Neuronal stem cell (in vitro differentiated cells): ENCODE results near the gene CCDC80.
A peak's percentile ranks its signal among the peaks of the same experiment; 100 is the strongest.

Experiments
- DNase-seq: peaks from one replicate; pipeline ENCODE4 v3.0.0-alpha.2; 2013; ENCODE audit warnings: low spot score
- H2AFZ ChIP-seq: one replicate; pipeline ENCODE4 v1.6.1; 2013; ENCODE audit warnings: mild to moderate bottlenecking, low read length, inconsistent platforms
- H2AK5ac ChIP-seq: 2 replicates; pipeline ENCODE4 v1.6.1; 2013; ENCODE audit warnings: low read depth, mild to moderate bottlenecking, inconsistent platforms, low read length, moderate library complexity, mixed read lengths
- H2BK120ac ChIP-seq: 2 replicates; pipeline ENCODE4 v1.6.1; 2013; ENCODE audit warnings: low read depth, mild to moderate bottlenecking, inconsistent platforms, low read length, moderate library complexity, mixed read lengths
- H2BK12ac ChIP-seq: one replicate; pipeline ENCODE4 v1.6.1; 2013; ENCODE audit warnings: low read length, inconsistent platforms
- H2BK15ac ChIP-seq: 2 replicates; pipeline ENCODE4 v1.6.1; 2013; ENCODE audit warnings: mild to moderate bottlenecking, low read length, inconsistent platforms, mixed read lengths
- H2BK5ac ChIP-seq: one replicate; pipeline ENCODE4 v1.6.1; 2013; ENCODE audit warnings: inconsistent platforms, mild to moderate bottlenecking, low read length, moderate library complexity
- H3K14ac ChIP-seq: one replicate; pipeline ENCODE4 v1.6.1; 2013; ENCODE audit warnings: low read length, inconsistent platforms
- H3K18ac ChIP-seq: 2 replicates; pipeline ENCODE4 v1.6.1; 2013; ENCODE audit warnings: low read length, inconsistent platforms
- H3K23ac ChIP-seq: 2 replicates; pipeline ENCODE4 v1.6.1; 2013; ENCODE audit warnings: low read depth, mild to moderate bottlenecking, mixed read lengths, low read length, inconsistent platforms; ENCODE audit not compliant: poor library complexity
- H3K27ac ChIP-seq: replicated peaks from 3 replicates; pipeline ENCODE4 v1.5.1; 2013; ENCODE audit warnings: low read length, inconsistent platforms
- H3K27me3 ChIP-seq, 3 experiments: 2 replicates each; pipeline ENCODE4 v1.6.1; 2013; ENCODE audit warnings: low read length in 3 of 3, mild to moderate bottlenecking in 2 of 3, inconsistent platforms in 1 of 3, low read depth in 1 of 3, mixed read lengths in 1 of 3, moderate library complexity in 1 of 3; ENCODE audit not compliant: control insufficient read depth in 3 of 3, insufficient read depth in 3 of 3
- H3K36me3 ChIP-seq, 2 donors: replicated peaks in 1 of 2; 2 replicates each; pipeline ENCODE4 v1.6.1; 2013; ENCODE audit warnings: low read length in 2 of 2; ENCODE audit not compliant: control insufficient read depth in 2 of 2, insufficient read depth in 2 of 2
- H3K4ac ChIP-seq: 2 replicates; pipeline ENCODE4 v1.6.1; 2013; ENCODE audit warnings: inconsistent platforms, mild to moderate bottlenecking, low read length, moderate library complexity
- H3K4me1 ChIP-seq, 2 donors: 1 replicate in 1 of 2; 2 replicates in 1 of 2; pipeline ENCODE4 v1.6.1; 2013; ENCODE audit warnings: low read length in 2 of 2, low read depth in 1 of 2; ENCODE audit not compliant: control insufficient read depth in 2 of 2, insufficient read depth in 1 of 2
- H3K4me2 ChIP-seq: one replicate; pipeline ENCODE4 v1.6.1; 2013; ENCODE audit warnings: mild to moderate bottlenecking, low read length, inconsistent platforms; ENCODE audit not compliant: insufficient read depth, poor library complexity, severe bottlenecking
- H3K4me3 ChIP-seq, 2 donors: 2 replicates each; pipeline ENCODE4 v1.5.1; 2013; ENCODE audit warnings: low read length in 2 of 2, mild to moderate bottlenecking in 2 of 2, inconsistent platforms in 1 of 2, moderate library complexity in 1 of 2
- H3K79me1 ChIP-seq: one replicate; pipeline ENCODE4 v1.6.1; 2013; ENCODE audit warnings: low read depth, mild to moderate bottlenecking, inconsistent platforms, low read length, moderate library complexity
- H3K9ac ChIP-seq: one replicate; pipeline ENCODE4 v1.6.1; 2013; ENCODE audit warnings: mild to moderate bottlenecking, low read depth, low read length, inconsistent platforms; ENCODE audit not compliant: poor library complexity
- H3K9me3 ChIP-seq, 2 donors: replicated peaks in 1 of 2; 2 replicates each; pipeline versions ENCODE3 to v1.6.1; 2013; ENCODE audit warnings: low read length in 2 of 2, mild to moderate bottlenecking in 2 of 2, inconsistent platforms in 1 of 2, low read depth in 1 of 2, mixed read lengths in 1 of 2, moderate library complexity in 1 of 2; ENCODE audit not compliant: control insufficient read depth in 2 of 2, insufficient read depth in 1 of 2
- H4K8ac ChIP-seq: one replicate; pipeline ENCODE4 v1.6.1; 2013; ENCODE audit warnings: low read depth, mild to moderate bottlenecking, inconsistent platforms, low read length, moderate library complexity
- H4K91ac ChIP-seq: one replicate; pipeline ENCODE4 v1.6.1; 2013; ENCODE audit warnings: low read length, low read depth, mild to moderate bottlenecking, inconsistent platforms; ENCODE audit not compliant: poor library complexity
- WGBS, 2 donors: extraction: QIAGEN DNeasy Blood & Tissue Kit; methylation state at CpG; one replicate each; pipeline ENCODE4 v1.1.7; 2013; ENCODE audit warnings: missing lambda C conversion rate in 2 of 2, mixed read lengths in 1 of 2; ENCODE audit not compliant: insufficient read length in 2 of 2, insufficient replicate concordance in 1 of 2; ENCODE audit errors: extremely low coverage in 2 of 2; 5-methylcytosine and 5-hydroxymethylcytosine counted together

The CCDC80 gene

GRCh38 chr3:112587336-112587735 lies 53.6 kb downstream of the CCDC80 start:
- no peak overlapping the region for H4K8ac ChIP-seq
- no peak overlapping the region for H3K27ac ChIP-seq
- no peak overlapping the region for H3K9ac ChIP-seq
- no peak overlapping the region for H3K4me3 ChIP-seq
- peaks cover 5 to 57% of the 10 kb centered on the region in 2 donors for H3K36me3 ChIP-seq
- H3K18ac ChIP-seq: no peak overlapping the region
- no peak for DNase-seq
- no peak overlapping the region for H2BK5ac ChIP-seq
- H2AFZ ChIP-seq: no peak overlapping the region
- no peak overlapping the region for H2BK12ac ChIP-seq
- H3K4ac ChIP-seq: no peak overlapping the region
- no peak overlapping the region for H3K23ac ChIP-seq
- H3K9me3 ChIP-seq: peaks cover 0 to 7% of the 10 kb centered on the region in 2 donors
- no peak overlapping the region for H3K4me2 ChIP-seq
- H3K14ac ChIP-seq: no peak overlapping the region
- H4K91ac ChIP-seq: no peak overlapping the region
- H3K79me1 ChIP-seq: no peaks in the 10 kb centered on the region
- H3K27me3 ChIP-seq: no peaks in the 10 kb centered on the region
- H2BK15ac ChIP-seq: no peak overlapping the region
- H2BK120ac ChIP-seq: no peak overlapping the region
- WGBS, 2 donors: no CpG with 5 or more reads among the region's 1 CpG
- no peaks in the 10 kb centered on the region for H3K4me1 ChIP-seq
- no peak overlapping the region for H2AK5ac ChIP-seq

GRCh38 chr3:112585782-112586181 lies 55.2 kb downstream of the CCDC80 start:
- Histone ChIP-seq H2BK120ac (no peak overlapping the region), H3K9me3 (no peaks in the 10 kb centered on the region), H3K9ac (no peak overlapping the region), H3K4me2 (no peak overlapping the region), H3K4me1 (no peaks in the 10 kb centered on the region), H3K4me3 (no peak overlapping the region), H3K27me3 (no peaks in the 10 kb centered on the region), H3K79me1 (no peaks in the 10 kb centered on the region), H2AK5ac (no peak overlapping the region), H3K18ac (no peak overlapping the region), H2BK5ac (no peak overlapping the region), H3K14ac (no peak overlapping the region), H3K23ac (no peak overlapping the region), H3K36me3 (peaks cover 5 to 71% of the 10 kb centered on the region in 2 donors), H3K4ac (no peak overlapping the region), H4K91ac (no peak overlapping the region), H2BK15ac (no peak overlapping the region), H3K27ac (no peak overlapping the region), H2AFZ (no peak overlapping the region), H4K8ac (no peak overlapping the region), H2BK12ac (no peak overlapping the region)
- DNase-seq: no peak

- peaks cover 5 to 91% of the 10 kb centered on the region in 2 donors for H3K36me3 ChIP-seq
Observed at GRCh38 chr3:112583105-112583504, 57.8 kb downstream of the CCDC80 start.

GRCh38 chr3:112582244-112582874 lies 58.6 kb downstream of the CCDC80 start:
- Histone ChIP-seq H3K4me2 (no peak overlapping the region), H3K9me3 (no peaks in the 10 kb centered on the region), H3K14ac (no peak overlapping the region), H4K91ac (no peak overlapping the region), H3K9ac (no peak overlapping the region), H3K36me3 (peaks cover 5 to 92% of the 10 kb centered on the region in 2 donors), H2BK5ac (no peak overlapping the region), H2BK15ac (no peak overlapping the region), H2BK120ac (no peak overlapping the region), H3K4me3 (no peak overlapping the region), H2BK12ac (no peak overlapping the region), H4K8ac (no peak overlapping the region), H3K18ac (no peak overlapping the region), H3K27ac (no peak overlapping the region), H2AK5ac (no peak overlapping the region), H3K4me1 (no peaks in the 10 kb centered on the region), H3K79me1 (no peaks in the 10 kb centered on the region), H3K23ac (no peak overlapping the region), H3K4ac (no peak overlapping the region), H2AFZ (no peak overlapping the region), H3K27me3 (no peaks in the 10 kb centered on the region)
- WGBS, 2 donors: no CpG with 5 or more reads among the region's 2 CpGs
- peak; percentile 15 for DNase-seq

More at GRCh38 chr3:112583105-112583504, 57.8 kb downstream of the CCDC80 start:
- H3K23ac ChIP-seq: no peak overlapping the region
- no peak overlapping the region for H2BK15ac ChIP-seq
- no peak overlapping the region for H3K9ac ChIP-seq
- no peak overlapping the region for H4K91ac ChIP-seq
- no peak overlapping the region for H2BK5ac ChIP-seq
- H3K79me1 ChIP-seq: no peaks in the 10 kb centered on the region
- H3K9me3 ChIP-seq: no peaks in the 10 kb centered on the region
- no peak overlapping the region for H3K4ac ChIP-seq
- H2AK5ac ChIP-seq: no peak overlapping the region
- no peak for DNase-seq
- WGBS, 2 donors: no CpG with 5 or more reads among the region's 3 CpGs
- no peak overlapping the region for H2BK12ac ChIP-seq
- H3K14ac ChIP-seq: no peak overlapping the region
- no peak overlapping the region for H4K8ac ChIP-seq
- no peaks in the 10 kb centered on the region for H3K27me3 ChIP-seq
- H3K4me2 ChIP-seq: no peak overlapping the region
- H3K4me3 ChIP-seq: no peak overlapping the region
- H2BK120ac ChIP-seq: no peak overlapping the region
- H2AFZ ChIP-seq: no peak overlapping the region
- no peak overlapping the region for H3K27ac ChIP-seq
- H3K4me1 ChIP-seq: no peaks in the 10 kb centered on the region
- H3K18ac ChIP-seq: no peak overlapping the region
